C4-2B (cell line): Measurements from ENCODE around the gene GUCA2B.

ENCODE experiments used
- ZFX ChIP-seq: fragments of 450-650 bp; IDR thresholded peaks from 2 replicates; pipeline ENCODE4 v1.6.1; 2017
- TF ChIP-seq, protein P1 (sequence below): fragments of 450-650 bp; conservative IDR thresholded peaks from 2 replicates; pipeline ENCODE4 v1.5.1; 2017; ENCODE audit warnings: mild to moderate bottlenecking

- TF ChIP-seq, protein P1, sequence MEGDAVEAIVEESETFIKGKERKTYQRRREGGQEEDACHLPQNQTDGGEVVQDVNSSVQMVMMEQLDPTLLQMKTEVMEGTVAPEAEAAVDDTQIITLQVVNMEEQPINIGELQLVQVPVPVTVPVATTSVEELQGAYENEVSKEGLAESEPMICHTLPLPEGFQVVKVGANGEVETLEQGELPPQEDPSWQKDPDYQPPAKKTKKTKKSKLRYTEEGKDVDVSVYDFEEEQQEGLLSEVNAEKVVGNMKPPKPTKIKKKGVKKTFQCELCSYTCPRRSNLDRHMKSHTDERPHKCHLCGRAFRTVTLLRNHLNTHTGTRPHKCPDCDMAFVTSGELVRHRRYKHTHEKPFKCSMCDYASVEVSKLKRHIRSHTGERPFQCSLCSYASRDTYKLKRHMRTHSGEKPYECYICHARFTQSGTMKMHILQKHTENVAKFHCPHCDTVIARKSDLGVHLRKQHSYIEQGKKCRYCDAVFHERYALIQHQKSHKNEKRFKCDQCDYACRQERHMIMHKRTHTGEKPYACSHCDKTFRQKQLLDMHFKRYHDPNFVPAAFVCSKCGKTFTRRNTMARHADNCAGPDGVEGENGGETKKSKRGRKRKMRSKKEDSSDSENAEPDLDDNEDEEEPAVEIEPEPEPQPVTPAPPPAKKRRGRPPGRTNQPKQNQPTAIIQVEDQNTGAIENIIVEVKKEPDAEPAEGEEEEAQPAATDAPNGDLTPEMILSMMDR: no peak
- TF ChIP-seq ZFX: no peak
Observed at GRCh38 chr1:42150651-42151050, 2.6 kb upstream of the GUCA2B start.
